Endothelial cell of umbilical vein (primary cell): ENCODE results near the gene EPRS1. TPM values are rescaled to one million over a fixed set of nuclear protein-coding genes. Genes with fewer than 3 reads are reported as not detected.

ENCODE experiments used
- BruUV-seq: library from RNA; stranded (reverse); fragments of 400-500 nt; replicated peaks from 2 replicates; lab custom pipeline; 2021; lab: Mats Ljungman, UMichigan
- CTCF ChIA-PET: fragments of 300-600, 350-600 bp; sonication (Branson Sonifier 250); formaldehyde crosslinking; loops from one replicate; lab custom pipeline; 2021; ENCODE audit warnings: antibody characterized with exemption, inconsistent platforms; lab: Charles Lee
- POLR2A ChIA-PET: fragments of 300-600, 350-600 bp; sonication (Branson Sonifier 250); formaldehyde crosslinking; loops from one replicate; lab custom pipeline; 2021; ENCODE audit warnings: antibody characterized with exemption, inconsistent platforms; lab: Charles Lee
- DNase-seq: peaks from one replicate; pipeline ENCODE4 v3.0.0-alpha.2; 2011; ENCODE audit warnings: low read depth, low spot score
- FAIRE-seq: peaks from 2 replicates; lab custom pipeline; 2011; peaks lifted over from hg19 to GRCh38; lab: Jason Lieb, UNC
- H2AFZ ChIP-seq: 2 replicates; pipeline ENCODE4 v1.6.0; 2012; ENCODE audit warnings: low read depth, low read length, control low read depth, inconsistent platforms
- H3K27ac ChIP-seq: 2 replicates; pipeline ENCODE4 v1.5.1; 2011; ENCODE audit warnings: low read depth, mild to moderate bottlenecking, control low read depth, low read length, moderate library complexity; ENCODE audit not compliant: insufficient read depth
- H3K27me3 ChIP-seq, 2 experiments: 2 replicates each; pipeline versions ENCODE4 v1.6.0 to v1.6.1; 2011; ENCODE audit warnings: low read length in 2 of 2, mixed read lengths in 1 of 2; ENCODE audit not compliant: control insufficient read depth in 2 of 2, insufficient read depth in 2 of 2
- H3K36me3 ChIP-seq, 2 experiments: 2 replicates in 1 of 2; 3 replicates in 1 of 2; pipeline ENCODE4 v1.5.1; 2011; ENCODE audit warnings: low read length in 2 of 2, mild to moderate bottlenecking in 1 of 2, moderate library complexity in 1 of 2; ENCODE audit not compliant: control insufficient read depth in 2 of 2, insufficient read depth in 2 of 2; ENCODE audit errors: extremely low read depth in 1 of 2
- H3K4me1 ChIP-seq: 3 replicates; pipeline ENCODE4 v1.5.1; 2011; ENCODE audit warnings: mild to moderate bottlenecking, low read length; ENCODE audit not compliant: control insufficient read depth, insufficient read depth; ENCODE audit errors: extremely low read depth
- H3K4me2 ChIP-seq: 2 replicates; pipeline ENCODE4 v1.6.1; 2011; ENCODE audit warnings: low read length, control low read depth, mixed read lengths; ENCODE audit not compliant: insufficient read depth
- H3K4me3 ChIP-seq, 3 experiments: fragments of 200-600 bp in 1 of 3; sonication (generic), shearing (Covaris generic) in 1 of 3; replicated peaks in 1 of 3; 2 replicates each; pipeline ENCODE4 v1.5.1; 2011 to 2016; ENCODE audit warnings: control low read depth in 3 of 3, low read length in 3 of 3, mild to moderate bottlenecking in 2 of 3, inconsistent platforms in 1 of 3, low read depth in 1 of 3, moderate library complexity in 1 of 3; ENCODE audit not compliant: insufficient read depth in 1 of 3
- H3K79me2 ChIP-seq: 2 replicates; pipeline ENCODE4 v1.6.0; 2012; ENCODE audit warnings: low read length, inconsistent platforms; ENCODE audit not compliant: control insufficient read depth, insufficient read depth
- H3K9ac ChIP-seq: replicated peaks from 2 replicates; pipeline ENCODE3; 2011; ENCODE audit warnings: low read length, control low read depth; ENCODE audit not compliant: insufficient read depth; ENCODE audit errors: extremely low read depth
- H3K9me1 ChIP-seq: replicated peaks from 3 replicates; pipeline ENCODE4 v1.6.0; 2011; ENCODE audit warnings: mild to moderate bottlenecking, low read length; ENCODE audit not compliant: control insufficient read depth, insufficient read depth; ENCODE audit errors: extremely low read depth
- H3K9me3 ChIP-seq: replicated peaks from 2 replicates; pipeline ENCODE4 v1.5.1; 2012; ENCODE audit warnings: low read length, inconsistent platforms; ENCODE audit not compliant: control insufficient read depth, insufficient read depth
- H4K20me1 ChIP-seq: replicated peaks from 2 replicates; pipeline ENCODE3; 2011; ENCODE audit warnings: mild to moderate bottlenecking, low read length; ENCODE audit not compliant: control insufficient read depth, insufficient read depth; ENCODE audit errors: extremely low read depth
- EZH2 ChIP-seq: IDR thresholded peaks from 2 replicates; pipeline ENCODE4 v1.6.1; 2012; ENCODE audit warnings: borderline replicate concordance, low read depth, mild to moderate bottlenecking, moderate library complexity, low read length, inconsistent platforms; ENCODE audit not compliant: severe bottlenecking
- FOS ChIP-seq: IDR thresholded peaks from 2 replicates; pipeline ENCODE4 v1.6.1; 2011; ENCODE audit warnings: mild to moderate bottlenecking, low read length, moderate library complexity, borderline replicate concordance; ENCODE audit not compliant: insufficient read depth
- GATA2 ChIP-seq: IDR thresholded peaks from 2 replicates; pipeline ENCODE4 v1.7.0; 2011; ENCODE audit warnings: low read depth, mild to moderate bottlenecking, moderate library complexity, mixed read lengths, low read length; ENCODE audit not compliant: insufficient read length, insufficient read depth
- JUN ChIP-seq: IDR thresholded peaks from 2 replicates; pipeline ENCODE4 v1.6.1; 2011; ENCODE audit warnings: borderline replicate concordance, low read depth; ENCODE audit not compliant: insufficient read length, insufficient read depth
- MYC ChIP-seq: IDR thresholded peaks from one replicate; pipeline ENCODE4 v1.6.1; 2011; ENCODE audit warnings: mild to moderate bottlenecking, low read depth, low read length
- POLR2A ChIP-seq: IDR thresholded peaks from 2 replicates; pipeline ENCODE4 v1.6.1; 2012; ENCODE audit warnings: low read depth, mild to moderate bottlenecking, control low read depth, low read length
- POLR2AphosphoS5 ChIP-seq: IDR thresholded peaks from 2 replicates; pipeline ENCODE4 v1.6.1; 2012; ENCODE audit warnings: low read depth, mild to moderate bottlenecking, control low read depth, low read length, moderate library complexity; ENCODE audit not compliant: insufficient read depth
- dilution Hi-C: fragments of 300-500 bp; cut with MboI; formaldehyde crosslinking; loops from one replicate; pipeline ENCODE4 v1.15.0; 2019; ENCODE audit warnings: low sequenced_read_pairs; ENCODE audit not compliant: extremely low pct_ligation_motif_present
- intact Hi-C: fragments of 100-400 bp; cut with micrococcal nuclease; formaldehyde crosslinking; loops from one replicate; pipeline ENCODE4 v1.10.0; 2022
- polyA plus RNA-seq, 4 experiments: library from polyadenylated mRNA; depleted of rRNA in 3 of 4; stranded (reverse) in 3 of 4; unstranded in 1 of 4; fragments of >200 nt; gene quantifications; 2 replicates each; pipeline versions ENCODE4 v1.2.1 to v1.2.3, GENCODE V29; 2011 to 2012; ENCODE audit warnings: missing spikeins in 1 of 4
- total RNA-seq: library from RNA; stranded (reverse); gene quantifications from 2 replicates; pipeline ENCODE4 v1.2.3, GENCODE V29; 2021
- TF ChIP-seq, protein P1 (sequence below), 2 donors: IDR thresholded peaks; 1 replicate in 1 of 2; 2 replicates in 1 of 2; pipeline ENCODE4 v1.5.1; 2011; ENCODE audit warnings: low read length in 2 of 2, mild to moderate bottlenecking in 2 of 2, moderate library complexity in 2 of 2, control low read depth in 1 of 2, inconsistent platforms in 1 of 2, low read depth in 1 of 2; ENCODE audit not compliant: insufficient read depth in 1 of 2; ENCODE audit errors: extremely low read depth in 1 of 2
- TF ChIP-seq, protein P2 (sequence below): IDR thresholded peaks from 2 replicates; pipeline ENCODE4 v1.6.1; 2011; ENCODE audit not compliant: insufficient read depth, insufficient read length

Gene EPRS1
- total and polyA plus RNA-seq, 2 donors (not counting 3 experiments of a cell fraction or from before 2014, with no cell fraction given), result 22.9 to 109 TPM

DNA sequence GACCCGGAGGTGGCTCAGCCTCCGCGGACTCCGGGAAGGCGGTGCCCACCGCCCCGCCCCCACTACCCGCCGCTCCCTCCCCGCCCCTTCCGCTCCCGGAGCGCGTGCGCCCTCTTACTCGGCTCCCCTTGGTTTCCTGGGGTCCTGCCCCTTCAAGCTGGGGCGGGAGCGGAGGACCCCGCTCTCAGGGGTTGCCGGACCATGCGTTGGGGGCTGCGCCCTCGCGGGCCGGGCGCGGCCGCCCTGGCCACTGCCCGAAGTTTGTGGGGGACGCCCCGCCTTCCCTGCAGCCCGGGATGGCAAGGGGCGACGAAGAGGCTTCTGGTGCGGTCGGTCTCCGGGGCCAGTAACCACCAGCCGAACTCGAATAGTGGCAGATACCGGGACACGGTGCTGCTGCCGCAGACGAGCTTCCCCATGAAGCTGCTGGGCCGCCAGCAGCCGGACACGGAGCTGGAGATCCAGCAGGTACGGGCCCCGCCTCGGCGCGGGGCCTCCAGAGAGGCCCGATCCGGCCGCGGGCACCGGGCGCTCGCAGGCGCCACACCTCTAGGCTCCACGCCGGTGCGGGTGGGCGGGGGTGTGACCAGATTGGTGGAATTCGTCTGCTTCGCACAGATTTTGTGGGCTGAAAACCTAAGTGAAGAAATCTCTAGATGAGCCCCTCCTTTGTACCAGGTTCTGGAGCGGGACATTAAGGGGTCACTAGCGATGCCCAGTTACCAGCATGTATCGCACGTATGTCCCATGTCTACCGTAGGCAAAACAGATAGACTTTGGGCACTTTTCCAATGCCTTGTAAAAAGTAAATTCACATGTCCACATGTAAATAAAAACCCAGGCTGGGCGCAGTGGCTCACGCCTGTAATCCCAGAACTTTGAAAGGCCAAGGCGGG, 48.0 kb upstream of the EPRS1 start, which contains the start of gene IARS2:
IARS2 (plus strand) TSS at position 117 of the 896 bp plus-strand sequence; CDS start at position 202, 85 bp downstream.
- peaks cover 6% of the 10 kb centered on the region for H3K4me1 ChIP-seq
- H3K79me2 ChIP-seq, result peaks cover 11% of the 10 kb centered on the region
- no peaks in the 10 kb centered on the region for H3K9me1 ChIP-seq
- peak within 1 kb of the TSS; percentile 96 for H3K4me2 ChIP-seq
- H2AFZ ChIP-seq, result peak within 1 kb of the TSS; percentile 92
- peak within 1 kb of the TSS; percentile 70 for H3K9ac ChIP-seq
- peak within 1 kb of the TSS; percentile 73 to 85 (median 74) for H3K4me3 ChIP-seq
- TF ChIP-seq JUN (no peak), MYC (no peak), POLR2AphosphoS5 (peak; percentile 75), POLR2A (peak; percentile 77)
- POLR2A ChIA-PET, result no interaction called here
- dilution Hi-C loops (no loop called here), intact Hi-C loops (loop anchor here (1.0 to 5.0 kb wide), 3 partner anchors 43 to 92 kb away; partner anchors contain the start of gene EPRS1)
- FAIRE-seq, result no peak
- CTCF ChIA-PET, result interaction anchor here (0.9 to 1.7 kb wide), 4 partner anchors 9 to 103 kb away, joined by 3 to 12 read pairs (median 4); no protein-coding TSS in a partner anchor
- DNase-seq, result peak; percentile 82
- peak within 1 kb of the TSS; percentile 42 for H3K27ac ChIP-seq
- no peaks in the 10 kb centered on the region for H4K20me1 ChIP-seq
- BruUV-seq, result TSS peak; percentile 55
- no peaks in the 10 kb centered on the region for H3K9me3 ChIP-seq
- peaks cover 0 to 3% of the 10 kb centered on the region in 2 experiments for H3K36me3 ChIP-seq
- no peaks in the 10 kb centered on the region for H3K27me3 ChIP-seq

DNA sequence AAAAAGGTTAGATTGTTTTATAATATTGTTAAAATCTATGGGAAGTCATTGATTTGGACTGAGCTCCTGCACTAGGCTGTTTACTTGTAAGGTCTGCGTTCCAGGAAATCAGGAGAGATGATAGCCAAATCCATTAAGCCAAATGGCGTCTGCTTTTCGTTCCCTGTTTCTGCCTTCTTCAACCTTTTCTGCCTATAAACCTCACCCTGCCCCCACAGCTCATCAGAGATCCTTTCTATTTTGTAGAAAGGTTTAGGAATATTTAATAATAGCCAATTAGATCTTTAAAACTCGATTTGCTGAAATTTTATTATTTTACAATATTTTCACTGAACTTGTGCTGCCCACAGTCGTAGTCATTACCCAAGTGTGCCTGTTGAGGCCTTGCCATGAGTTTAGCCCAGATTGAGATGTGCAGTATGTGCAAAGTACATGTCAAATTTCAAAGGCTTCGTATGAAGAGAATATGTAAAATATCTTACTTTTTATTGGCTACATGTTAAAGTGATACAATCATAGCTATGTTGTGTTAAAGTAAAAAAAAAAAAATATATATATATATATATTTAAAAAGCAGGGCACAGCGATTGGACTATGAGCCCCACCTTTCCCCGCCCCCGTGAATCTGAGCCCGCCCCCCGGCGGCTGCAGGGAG, 47.2 kb upstream of the EPRS1 start:
- H3K9ac ChIP-seq, result no peak overlapping the region
- H3K79me2 ChIP-seq, result peaks cover 13% of the 10 kb centered on the region
- H3K4me3 ChIP-seq, result peak overlapping the region in 1 of 3 experiments; percentile 74

More for the DNA sequence above, 47.2 kb upstream of the EPRS1 start:
- intact Hi-C loops, result loop anchor here (1.0 to 5.0 kb wide), 3 partner anchors 44 to 91 kb away; partner anchors contain the start of gene EPRS1
- Histone ChIP-seq H4K20me1 (no peaks in the 10 kb centered on the region), H3K27me3 (no peaks in the 10 kb centered on the region), H3K27ac (no peak overlapping the region), H3K9me3 (no peaks in the 10 kb centered on the region), H3K4me2 (peak overlapping the region; percentile 40), H2AFZ (no peak overlapping the region), H3K36me3 (peaks cover 0 to 3% of the 10 kb centered on the region in 2 experiments), H3K9me1 (no peaks in the 10 kb centered on the region), H3K4me1 (peaks cover 6% of the 10 kb centered on the region)
- no TSS peak for BruUV-seq
- no peak for TF ChIP-seq GATA2
- TF ChIP-seq JUN, result no peak
- TF ChIP-seq, protein P1, sequence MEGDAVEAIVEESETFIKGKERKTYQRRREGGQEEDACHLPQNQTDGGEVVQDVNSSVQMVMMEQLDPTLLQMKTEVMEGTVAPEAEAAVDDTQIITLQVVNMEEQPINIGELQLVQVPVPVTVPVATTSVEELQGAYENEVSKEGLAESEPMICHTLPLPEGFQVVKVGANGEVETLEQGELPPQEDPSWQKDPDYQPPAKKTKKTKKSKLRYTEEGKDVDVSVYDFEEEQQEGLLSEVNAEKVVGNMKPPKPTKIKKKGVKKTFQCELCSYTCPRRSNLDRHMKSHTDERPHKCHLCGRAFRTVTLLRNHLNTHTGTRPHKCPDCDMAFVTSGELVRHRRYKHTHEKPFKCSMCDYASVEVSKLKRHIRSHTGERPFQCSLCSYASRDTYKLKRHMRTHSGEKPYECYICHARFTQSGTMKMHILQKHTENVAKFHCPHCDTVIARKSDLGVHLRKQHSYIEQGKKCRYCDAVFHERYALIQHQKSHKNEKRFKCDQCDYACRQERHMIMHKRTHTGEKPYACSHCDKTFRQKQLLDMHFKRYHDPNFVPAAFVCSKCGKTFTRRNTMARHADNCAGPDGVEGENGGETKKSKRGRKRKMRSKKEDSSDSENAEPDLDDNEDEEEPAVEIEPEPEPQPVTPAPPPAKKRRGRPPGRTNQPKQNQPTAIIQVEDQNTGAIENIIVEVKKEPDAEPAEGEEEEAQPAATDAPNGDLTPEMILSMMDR (IDR thresholded peaks at IDR 0.05; ENCODE audit: extremely low read depth in 1 of 2, insufficient read depth in 1 of 2, low read depth in 1 of 2, low read length in 2 of 2), result no peak
- TF ChIP-seq MYC, result no peak
- no peak for TF ChIP-seq FOS
- no peak for TF ChIP-seq POLR2A
- TF ChIP-seq, protein P2, sequence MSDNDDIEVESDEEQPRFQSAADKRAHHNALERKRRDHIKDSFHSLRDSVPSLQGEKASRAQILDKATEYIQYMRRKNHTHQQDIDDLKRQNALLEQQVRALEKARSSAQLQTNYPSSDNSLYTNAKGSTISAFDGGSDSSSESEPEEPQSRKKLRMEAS, result no peak
- TF ChIP-seq EZH2, result no peak
- no peak for TF ChIP-seq POLR2AphosphoS5
- dilution Hi-C loops, result no loop called here
- peak; percentile 73 for FAIRE-seq
- ChIA-PET POLR2A (no interaction called here), CTCF (interaction anchor here (0.5 to 1.8 kb wide), 6 partner anchors 8 to 102 kb away, joined by 3 to 12 read pairs (median 4); no protein-coding TSS in a partner anchor)
- DNase-seq, result no peak
